ENCODE results near the gene CITED2. TPM values are rescaled to one million over a fixed set of nuclear protein-coding genes. Genes with fewer than 3 reads are reported as not detected.
A peak's percentile ranks its signal among the peaks of the same experiment; 100 is the strongest.

The CITED2 gene, protein sequence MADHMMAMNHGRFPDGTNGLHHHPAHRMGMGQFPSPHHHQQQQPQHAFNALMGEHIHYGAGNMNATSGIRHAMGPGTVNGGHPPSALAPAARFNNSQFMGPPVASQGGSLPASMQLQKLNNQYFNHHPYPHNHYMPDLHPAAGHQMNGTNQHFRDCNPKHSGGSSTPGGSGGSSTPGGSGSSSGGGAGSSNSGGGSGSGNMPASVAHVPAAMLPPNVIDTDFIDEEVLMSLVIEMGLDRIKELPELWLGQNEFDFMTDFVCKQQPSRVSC
- total RNA-seq (ENCODE audit: unreplicated experiment), result 72.4 TPM
- long read RNA-seq, transcript CITED2-201 (2 exons, 2,354 nt), result major isoform, 5 of 6 reads
- long read RNA-seq, partial matches to known transcripts, result 0 of 6 reads
- long read RNA-seq, other reads (novel, unspliced or antisense), result 1 of 6 reads

DNA sequence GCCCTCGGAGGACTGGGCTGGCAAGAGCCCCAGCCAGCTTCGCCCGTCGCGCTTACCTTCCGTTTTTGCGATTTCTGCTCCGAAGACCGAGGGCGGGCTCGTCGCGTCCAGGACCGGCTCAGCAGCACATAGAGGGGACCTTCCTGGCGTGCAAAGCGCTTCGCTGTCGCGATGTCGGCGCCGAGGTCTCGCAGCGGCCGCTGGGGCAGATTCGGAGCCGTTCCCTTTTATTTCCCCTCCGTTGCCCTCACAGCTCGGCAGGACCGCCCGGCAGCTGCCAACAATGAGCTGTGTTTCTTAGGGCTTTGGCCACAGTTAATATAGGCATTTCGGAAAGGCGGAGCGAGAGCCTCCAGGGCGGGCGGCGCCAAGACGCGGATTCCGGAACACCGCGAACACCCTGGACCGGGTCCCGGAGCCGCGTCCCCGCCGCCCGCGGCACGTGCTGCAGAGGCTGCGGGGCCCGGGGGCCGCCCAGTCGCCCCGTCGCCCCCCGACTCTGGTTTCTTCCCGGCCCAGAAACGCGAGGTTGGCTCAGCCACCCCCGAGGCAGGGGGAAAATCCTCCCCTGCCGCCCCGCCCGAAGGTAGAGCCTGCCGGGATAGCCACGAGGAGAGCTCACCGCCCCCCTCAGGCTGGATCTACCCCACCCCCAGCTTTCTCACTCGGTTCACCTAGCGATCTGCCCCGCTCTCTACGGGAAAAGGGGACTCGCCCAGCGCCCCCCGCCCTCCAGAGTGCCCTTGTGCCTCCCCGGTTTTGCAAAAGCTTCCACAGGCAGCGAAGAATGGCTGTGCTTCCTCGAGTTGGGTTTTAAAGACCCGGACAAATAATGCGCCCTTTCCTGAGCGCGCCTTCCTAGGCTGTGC, at the start of gene CITED2:
Gene CITED2, minus strand, starts transcription at position 292 of the 869 bp plus-strand sequence. CDS start 704 bp downstream, outside the sequence.
- peaks cover 23% of the 10 kb centered on the region for H3K36me3 Mint-ChIP-seq (ENCODE audit: low read depth, unreplicated experiment)
- peaks cover 51% of the 10 kb centered on the region for H3K4me1 Mint-ChIP-seq (ENCODE audit: unreplicated experiment)
- H3K4me3 Mint-ChIP-seq (ENCODE audit: unreplicated experiment), result peak within 1 kb of the TSS; percentile 99
- no peaks in the 10 kb centered on the region for H3K9me3 Mint-ChIP-seq (ENCODE audit: unreplicated experiment)
- TF ChIP-seq, protein P1, sequence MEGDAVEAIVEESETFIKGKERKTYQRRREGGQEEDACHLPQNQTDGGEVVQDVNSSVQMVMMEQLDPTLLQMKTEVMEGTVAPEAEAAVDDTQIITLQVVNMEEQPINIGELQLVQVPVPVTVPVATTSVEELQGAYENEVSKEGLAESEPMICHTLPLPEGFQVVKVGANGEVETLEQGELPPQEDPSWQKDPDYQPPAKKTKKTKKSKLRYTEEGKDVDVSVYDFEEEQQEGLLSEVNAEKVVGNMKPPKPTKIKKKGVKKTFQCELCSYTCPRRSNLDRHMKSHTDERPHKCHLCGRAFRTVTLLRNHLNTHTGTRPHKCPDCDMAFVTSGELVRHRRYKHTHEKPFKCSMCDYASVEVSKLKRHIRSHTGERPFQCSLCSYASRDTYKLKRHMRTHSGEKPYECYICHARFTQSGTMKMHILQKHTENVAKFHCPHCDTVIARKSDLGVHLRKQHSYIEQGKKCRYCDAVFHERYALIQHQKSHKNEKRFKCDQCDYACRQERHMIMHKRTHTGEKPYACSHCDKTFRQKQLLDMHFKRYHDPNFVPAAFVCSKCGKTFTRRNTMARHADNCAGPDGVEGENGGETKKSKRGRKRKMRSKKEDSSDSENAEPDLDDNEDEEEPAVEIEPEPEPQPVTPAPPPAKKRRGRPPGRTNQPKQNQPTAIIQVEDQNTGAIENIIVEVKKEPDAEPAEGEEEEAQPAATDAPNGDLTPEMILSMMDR (IDR thresholded peaks at IDR 0.05; ENCODE audit: unreplicated experiment), result peak; percentile 17
- peak within 1 kb of the TSS; percentile 98 for H3K27ac Mint-ChIP-seq (ENCODE audit: unreplicated experiment)
- DNase-seq (ENCODE audit: low spot score), result peak; percentile 93
- H3K27me3 Mint-ChIP-seq (ENCODE audit: unreplicated experiment), result peaks cover 26% of the 10 kb centered on the region

DNA sequence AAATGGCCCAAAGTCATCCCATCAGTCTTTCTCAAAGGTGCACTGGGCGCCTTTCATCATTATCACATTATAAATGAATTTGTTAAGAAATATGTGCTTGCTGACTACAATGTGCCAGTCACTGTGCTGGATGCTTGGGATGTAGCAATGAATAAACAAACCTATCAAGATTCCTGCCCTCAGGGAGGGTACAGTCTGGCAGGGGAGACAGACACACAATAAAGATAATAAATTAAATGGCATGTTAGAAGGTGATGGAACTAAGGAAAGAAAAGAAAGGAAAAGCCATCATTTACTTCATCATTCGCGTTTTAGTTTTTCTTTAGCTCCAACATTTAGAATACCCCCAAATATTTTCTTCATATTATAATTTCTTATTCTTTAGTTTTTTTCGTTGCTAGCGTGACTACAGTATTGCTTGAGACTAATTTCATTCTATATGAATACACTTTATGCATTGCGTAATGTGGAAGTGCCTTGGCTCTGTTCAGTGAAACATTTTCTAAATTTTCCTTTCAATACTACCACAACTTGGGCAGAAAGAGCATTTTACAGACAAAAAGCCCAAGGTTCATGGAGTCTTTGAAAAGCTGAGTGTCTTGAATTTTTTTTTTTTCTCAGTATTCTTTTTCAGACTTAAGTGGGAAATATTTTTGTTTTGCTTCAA, 48.7 kb upstream of the CITED2 start:
- TF ChIP-seq, protein P1 (IDR thresholded peaks at IDR 0.05; ENCODE audit: unreplicated experiment), result no peak
- Mint-ChIP-seq H3K9me3 (ENCODE audit: unreplicated experiment) (no peaks in the 10 kb centered on the region), H3K4me1 (ENCODE audit: unreplicated experiment) (peaks cover 5% of the 10 kb centered on the region), H3K4me3 (ENCODE audit: unreplicated experiment) (no peak overlapping the region), H3K27me3 (ENCODE audit: unreplicated experiment) (peaks cover 5% of the 10 kb centered on the region), H3K36me3 (ENCODE audit: low read depth, unreplicated experiment) (no peaks in the 10 kb centered on the region), H3K27ac (ENCODE audit: unreplicated experiment) (no peak overlapping the region)
- DNase-seq (ENCODE audit: low spot score), result no peak

DNA sequence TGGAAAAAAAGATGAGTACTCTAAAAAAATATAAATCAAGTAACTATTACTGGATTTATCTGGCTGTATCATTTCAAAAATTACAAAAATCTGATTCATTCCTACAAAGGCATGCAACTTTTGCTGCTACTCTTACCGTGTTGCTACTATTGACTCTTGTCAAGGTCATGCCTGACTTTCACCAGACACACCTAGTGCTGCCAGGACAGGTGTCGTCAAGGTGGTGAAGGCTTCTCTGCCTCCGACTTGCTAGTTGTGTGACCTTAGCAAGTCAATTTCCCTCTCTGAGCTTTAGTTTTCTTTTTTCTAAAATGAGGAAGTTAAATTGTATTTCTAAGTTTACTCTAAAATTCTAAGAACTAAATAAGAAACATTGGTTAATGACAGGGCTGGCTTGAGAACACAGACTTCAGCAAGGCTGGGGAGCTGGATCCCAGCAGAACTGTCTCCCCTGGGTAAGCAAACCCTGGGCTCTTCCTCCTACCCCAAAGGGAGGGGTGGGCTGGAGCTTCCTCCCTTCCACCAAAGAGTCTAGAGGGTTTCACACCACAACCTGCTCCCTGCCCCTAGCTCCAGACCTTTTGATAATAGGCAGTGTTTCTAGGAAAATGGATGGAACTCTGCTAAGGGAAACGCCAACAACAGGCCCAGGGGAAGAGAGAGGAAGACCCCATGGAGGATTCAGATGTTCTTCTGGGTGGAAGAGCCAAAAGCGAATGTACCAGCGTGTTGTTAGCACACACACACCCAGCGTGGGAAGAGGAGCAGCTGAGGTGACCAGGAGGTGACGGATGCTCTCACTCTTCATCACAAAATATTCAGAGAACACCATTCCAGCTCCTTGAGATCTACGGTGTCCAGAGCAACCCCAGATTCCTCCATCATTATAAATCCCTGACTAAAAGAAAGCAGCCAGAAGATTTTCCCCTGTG, 47.9 kb upstream of the CITED2 start:
- no peaks in the 10 kb centered on the region for H3K9me3 Mint-ChIP-seq (ENCODE audit: unreplicated experiment)
- TF ChIP-seq, protein P1 (IDR thresholded peaks at IDR 0.05; ENCODE audit: unreplicated experiment), result no peak
- H3K27ac Mint-ChIP-seq (ENCODE audit: unreplicated experiment), result no peak overlapping the region
- DNase-seq (ENCODE audit: low spot score), result no peak
- H3K4me3 Mint-ChIP-seq (ENCODE audit: unreplicated experiment), result no peak overlapping the region
- H3K36me3 Mint-ChIP-seq (ENCODE audit: low read depth, unreplicated experiment), result no peaks in the 10 kb centered on the region
- peaks cover 5% of the 10 kb centered on the region for H3K27me3 Mint-ChIP-seq (ENCODE audit: unreplicated experiment)
- H3K4me1 Mint-ChIP-seq (ENCODE audit: unreplicated experiment), result peaks cover 5% of the 10 kb centered on the region

DNA sequence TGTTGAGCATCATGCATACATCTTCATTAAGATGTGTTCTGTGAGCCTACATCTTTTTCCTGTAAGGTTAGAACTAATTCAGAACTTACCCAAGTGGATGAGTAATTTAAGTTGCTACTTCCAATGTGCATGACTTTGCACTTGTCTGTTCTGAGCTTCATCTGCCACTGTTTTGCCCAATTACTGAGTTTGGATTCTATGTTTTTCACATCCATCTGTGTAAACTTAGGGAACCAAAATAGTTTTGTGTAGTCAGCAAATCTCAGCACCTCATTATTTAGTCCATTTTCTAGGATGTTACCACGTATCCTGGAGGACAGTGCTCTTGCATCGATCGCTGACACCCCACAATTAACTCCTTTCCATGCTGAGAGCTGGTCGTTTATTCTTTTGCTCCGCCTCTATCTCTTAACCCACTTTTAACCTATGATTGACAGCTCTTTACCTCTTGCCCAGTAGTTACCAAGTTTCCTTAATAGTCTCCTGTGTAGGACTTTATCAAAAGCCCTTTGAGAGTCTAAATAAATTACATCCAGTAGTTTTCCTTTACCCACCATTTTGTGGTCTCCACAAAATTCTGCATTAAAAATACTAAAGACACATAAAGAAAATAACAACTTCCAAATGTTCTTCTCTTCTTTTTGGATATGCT, 44.2 kb upstream of the CITED2 start:
- no peaks in the 10 kb centered on the region for H3K36me3 Mint-ChIP-seq (ENCODE audit: low read depth, unreplicated experiment)
- no peak for DNase-seq (ENCODE audit: low spot score)
- peaks cover 5% of the 10 kb centered on the region for H3K4me1 Mint-ChIP-seq (ENCODE audit: unreplicated experiment)
- H3K9me3 Mint-ChIP-seq (ENCODE audit: unreplicated experiment), result no peaks in the 10 kb centered on the region
- no peaks in the 10 kb centered on the region for H3K27me3 Mint-ChIP-seq (ENCODE audit: unreplicated experiment)
- TF ChIP-seq, protein P1 (IDR thresholded peaks at IDR 0.05; ENCODE audit: unreplicated experiment), result no peak
- H3K4me3 Mint-ChIP-seq (ENCODE audit: unreplicated experiment), result no peak overlapping the region
- no peak overlapping the region for H3K27ac Mint-ChIP-seq (ENCODE audit: unreplicated experiment)
